Calu3 (cell line): ENCODE data around the gene WRAP53. TPM values are rescaled to one million over a fixed set of nuclear protein-coding genes. Genes with fewer than 3 reads are reported as not detected.

ENCODE experiments used
- BruUV-seq: library from RNA; stranded (reverse); fragments of 400-500 nt; replicated peaks from 2 replicates; lab custom pipeline; 2021; lab: Mats Ljungman, UMichigan
- CTCF ChIA-PET: fragments of 300-600 bp; sonication (Branson Sonifier 250); formaldehyde crosslinking; loops from one replicate; lab custom pipeline; 2022; ENCODE audit warnings: antibody characterized with exemption; lab: Charles Lee
- DNase-seq: peaks from one replicate; pipeline ENCODE4 v3.0.0; 2022
- H3K27ac Mint-ChIP-seq: one replicate; pipeline ENCODE4 v1.8.0; 2022; ENCODE audit warnings: mixed read lengths; ENCODE audit not compliant: unreplicated experiment
- H3K27me3 Mint-ChIP-seq: one replicate; pipeline ENCODE4 v1.8.0; 2022; ENCODE audit warnings: mixed read lengths; ENCODE audit not compliant: unreplicated experiment
- H3K36me3 Mint-ChIP-seq: one replicate; pipeline ENCODE4 v1.8.0; 2022; ENCODE audit warnings: mild to moderate bottlenecking, moderate library complexity, mixed read lengths; ENCODE audit not compliant: insufficient read depth, unreplicated experiment
- H3K4me1 Mint-ChIP-seq: one replicate; pipeline ENCODE4 v1.8.0; 2022; ENCODE audit warnings: mild to moderate bottlenecking, low read depth, mixed read lengths; ENCODE audit not compliant: unreplicated experiment
- H3K4me3 Mint-ChIP-seq: one replicate; pipeline ENCODE4 v1.8.0; 2022; ENCODE audit warnings: mild to moderate bottlenecking, low read depth, moderate library complexity, mixed read lengths; ENCODE audit not compliant: unreplicated experiment
- H3K9me3 Mint-ChIP-seq: one replicate; pipeline ENCODE4 v1.8.0; 2022; ENCODE audit warnings: low read depth, mixed read lengths; ENCODE audit not compliant: unreplicated experiment
- intact Hi-C: fragments of 100-400 bp; cut with micrococcal nuclease; formaldehyde crosslinking; loops from one replicate; pipeline ENCODE4 v1.10.0; 2022; ENCODE audit not compliant: unreplicated experiment
- total RNA-seq: library from RNA; stranded (reverse); gene quantifications from 2 replicates; pipeline ENCODE4 v1.2.3, GENCODE V29; 2022
- TF ChIP-seq, protein P1 (sequence below): fragments of 200-600 bp; IDR thresholded peaks from one replicate; pipeline ENCODE4 v1.8.0; 2022; ENCODE audit warnings: antibody characterized with exemption; ENCODE audit not compliant: unreplicated experiment

WRAP53 gene
- total RNA-seq, 1 experiment from 2014 or later = 10.1 TPM

DNA sequence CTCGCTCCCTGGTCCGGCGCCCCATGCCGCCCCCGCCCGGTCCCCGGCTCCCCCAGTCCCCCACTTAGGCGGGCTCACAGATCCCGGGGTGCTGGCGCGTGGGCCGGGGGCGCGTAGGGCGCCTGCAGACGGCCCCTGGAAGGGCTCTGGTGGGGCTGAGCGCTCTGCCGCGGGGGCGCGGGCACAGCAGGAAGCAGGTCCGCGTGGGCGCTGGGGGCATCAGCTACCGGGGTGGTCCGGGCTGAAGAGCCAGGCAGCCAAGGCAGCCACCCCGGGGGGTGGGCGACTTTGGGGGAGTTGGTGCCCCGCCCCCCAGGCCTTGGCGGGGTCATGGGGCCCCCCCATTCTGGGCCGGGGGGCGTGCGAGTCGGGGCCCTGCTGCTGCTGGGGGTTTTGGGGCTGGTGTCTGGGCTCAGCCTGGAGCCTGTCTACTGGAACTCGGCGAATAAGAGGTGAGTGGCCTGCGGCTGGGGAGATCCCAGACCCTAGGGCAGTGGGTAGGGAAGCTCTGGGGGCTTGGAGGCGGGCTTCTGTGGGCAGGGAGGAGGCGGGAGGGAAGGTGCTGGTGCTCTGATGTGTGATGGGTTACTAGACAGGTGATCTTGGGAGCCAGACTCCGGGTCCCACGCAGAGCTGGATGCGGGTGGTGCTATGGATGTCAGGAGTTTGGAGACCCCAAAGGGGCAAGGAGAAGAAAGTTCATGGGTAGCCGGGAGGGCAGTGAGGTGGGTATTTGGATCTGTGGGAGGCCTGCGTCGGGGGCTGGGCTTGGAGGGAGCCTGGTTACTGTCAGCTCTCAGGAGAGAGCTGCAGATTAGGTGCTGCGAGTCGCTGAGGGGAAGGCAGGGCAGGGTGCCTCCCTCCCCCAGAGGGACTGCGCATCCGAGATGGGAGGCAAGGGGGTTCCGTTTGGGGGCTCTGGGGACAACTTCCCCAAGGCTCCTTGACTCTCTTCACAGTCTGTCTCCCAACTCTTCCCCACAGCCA lies 17.3 kb downstream of the WRAP53 start:
- intact Hi-C loops = no loop called here
- CTCF ChIA-PET = no interaction called here
- TF ChIP-seq, protein P1, sequence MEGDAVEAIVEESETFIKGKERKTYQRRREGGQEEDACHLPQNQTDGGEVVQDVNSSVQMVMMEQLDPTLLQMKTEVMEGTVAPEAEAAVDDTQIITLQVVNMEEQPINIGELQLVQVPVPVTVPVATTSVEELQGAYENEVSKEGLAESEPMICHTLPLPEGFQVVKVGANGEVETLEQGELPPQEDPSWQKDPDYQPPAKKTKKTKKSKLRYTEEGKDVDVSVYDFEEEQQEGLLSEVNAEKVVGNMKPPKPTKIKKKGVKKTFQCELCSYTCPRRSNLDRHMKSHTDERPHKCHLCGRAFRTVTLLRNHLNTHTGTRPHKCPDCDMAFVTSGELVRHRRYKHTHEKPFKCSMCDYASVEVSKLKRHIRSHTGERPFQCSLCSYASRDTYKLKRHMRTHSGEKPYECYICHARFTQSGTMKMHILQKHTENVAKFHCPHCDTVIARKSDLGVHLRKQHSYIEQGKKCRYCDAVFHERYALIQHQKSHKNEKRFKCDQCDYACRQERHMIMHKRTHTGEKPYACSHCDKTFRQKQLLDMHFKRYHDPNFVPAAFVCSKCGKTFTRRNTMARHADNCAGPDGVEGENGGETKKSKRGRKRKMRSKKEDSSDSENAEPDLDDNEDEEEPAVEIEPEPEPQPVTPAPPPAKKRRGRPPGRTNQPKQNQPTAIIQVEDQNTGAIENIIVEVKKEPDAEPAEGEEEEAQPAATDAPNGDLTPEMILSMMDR = no peak
- Mint-ChIP-seq H3K4me1 (no peaks in the 10 kb centered on the region), H3K27me3 (peaks cover 71% of the 10 kb centered on the region), H3K4me3 (peak overlapping the region; percentile 57), H3K36me3 (peaks cover 12% of the 10 kb centered on the region), H3K9me3 (no peaks in the 10 kb centered on the region), H3K27ac (no peak overlapping the region)
- DNase-seq = no peak
- no TSS peak for BruUV-seq

DNA sequence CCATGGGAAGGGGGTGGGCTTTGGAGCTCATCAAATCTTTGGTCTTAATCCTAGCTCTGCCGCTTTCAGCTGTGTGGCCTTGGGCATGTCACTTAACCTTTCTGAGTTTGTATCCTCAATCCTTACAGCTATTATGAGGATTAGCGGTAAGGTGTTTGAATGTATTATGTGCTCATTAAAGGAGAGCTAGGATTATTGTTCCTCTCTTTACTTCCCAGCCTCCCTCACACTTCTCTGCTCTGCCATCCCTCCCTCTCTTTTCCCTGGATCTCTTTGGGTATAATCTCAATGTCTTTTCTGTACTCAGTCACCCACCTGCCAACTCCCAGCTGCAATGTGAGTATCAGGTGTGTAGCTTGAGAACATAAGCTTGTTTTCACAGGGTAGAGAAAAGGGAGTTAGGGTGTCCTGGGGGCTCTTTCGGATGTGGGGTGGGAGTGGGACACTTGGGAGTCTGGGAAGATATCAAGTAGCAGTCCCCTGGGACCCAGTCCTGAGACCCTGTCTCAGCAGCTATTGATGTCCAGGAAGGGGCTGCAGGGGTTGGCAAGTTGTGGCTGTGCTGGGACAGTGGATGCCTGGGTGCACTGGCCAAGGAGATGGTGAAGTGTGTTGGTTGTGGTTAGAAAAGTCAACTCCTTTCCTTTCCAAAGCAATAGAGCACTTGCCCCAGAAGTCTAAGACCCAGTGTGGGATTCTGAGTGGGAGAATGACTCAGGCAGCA lies 18.5 kb downstream of the WRAP53 start:
- Mint-ChIP-seq H3K9me3 (no peaks in the 10 kb centered on the region), H3K27me3 (peaks cover 83% of the 10 kb centered on the region), H3K4me3 (no peak overlapping the region), H3K4me1 (no peaks in the 10 kb centered on the region), H3K36me3 (peaks cover 8% of the 10 kb centered on the region), H3K27ac (no peak overlapping the region)
- TF ChIP-seq, protein P1 = no peak
- BruUV-seq = no TSS peak
- DNase-seq = no peak
- CTCF ChIA-PET = no interaction called here
- intact Hi-C loops = no loop called here

DNA sequence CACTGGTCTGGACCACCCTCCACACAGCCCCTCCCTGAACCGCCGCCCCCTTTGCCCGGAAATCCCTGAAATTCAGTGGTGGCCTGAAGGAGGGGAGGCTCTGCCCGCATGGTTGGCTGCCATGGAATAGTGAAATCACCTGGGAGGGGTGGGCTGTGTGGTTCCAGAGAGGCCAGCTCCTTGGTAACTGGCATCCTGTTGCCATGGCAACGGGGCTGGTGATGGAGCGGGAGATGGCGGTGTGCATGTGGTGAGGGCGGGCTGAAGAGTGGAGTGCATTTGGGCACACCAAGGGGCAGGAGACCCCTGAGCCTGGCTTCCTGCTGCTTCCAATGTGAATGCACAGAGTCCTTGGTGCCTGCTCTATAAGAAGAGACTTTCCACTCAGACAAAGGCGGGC lies 19.2 kb downstream of the WRAP53 start:
- no TSS peak for BruUV-seq

More for the DNA sequence above, 19.2 kb downstream of the WRAP53 start:
- H3K4me3 Mint-ChIP-seq = no peak overlapping the region
- H3K4me1 Mint-ChIP-seq = no peaks in the 10 kb centered on the region
- H3K27ac Mint-ChIP-seq = no peak overlapping the region
- intact Hi-C loops = no loop called here
- no peaks in the 10 kb centered on the region for H3K9me3 Mint-ChIP-seq
- DNase-seq = no peak
- CTCF ChIA-PET = no interaction called here
- H3K27me3 Mint-ChIP-seq = peaks cover 90% of the 10 kb centered on the region
- H3K36me3 Mint-ChIP-seq = peaks cover 8% of the 10 kb centered on the region
- TF ChIP-seq, protein P1 = no peak
